ENCODE data around the gene HAS3.

- TF ChIP-seq, protein P1, sequence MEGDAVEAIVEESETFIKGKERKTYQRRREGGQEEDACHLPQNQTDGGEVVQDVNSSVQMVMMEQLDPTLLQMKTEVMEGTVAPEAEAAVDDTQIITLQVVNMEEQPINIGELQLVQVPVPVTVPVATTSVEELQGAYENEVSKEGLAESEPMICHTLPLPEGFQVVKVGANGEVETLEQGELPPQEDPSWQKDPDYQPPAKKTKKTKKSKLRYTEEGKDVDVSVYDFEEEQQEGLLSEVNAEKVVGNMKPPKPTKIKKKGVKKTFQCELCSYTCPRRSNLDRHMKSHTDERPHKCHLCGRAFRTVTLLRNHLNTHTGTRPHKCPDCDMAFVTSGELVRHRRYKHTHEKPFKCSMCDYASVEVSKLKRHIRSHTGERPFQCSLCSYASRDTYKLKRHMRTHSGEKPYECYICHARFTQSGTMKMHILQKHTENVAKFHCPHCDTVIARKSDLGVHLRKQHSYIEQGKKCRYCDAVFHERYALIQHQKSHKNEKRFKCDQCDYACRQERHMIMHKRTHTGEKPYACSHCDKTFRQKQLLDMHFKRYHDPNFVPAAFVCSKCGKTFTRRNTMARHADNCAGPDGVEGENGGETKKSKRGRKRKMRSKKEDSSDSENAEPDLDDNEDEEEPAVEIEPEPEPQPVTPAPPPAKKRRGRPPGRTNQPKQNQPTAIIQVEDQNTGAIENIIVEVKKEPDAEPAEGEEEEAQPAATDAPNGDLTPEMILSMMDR (IDR thresholded peaks at IDR 0.05; ENCODE audit: insufficient read depth, low read length, poor library complexity, severe bottlenecking), result no peak
- TF ChIP-seq EZH2phosphoT487 (conservative IDR thresholded peaks at IDR 0.05; ENCODE audit: low read length), result no peak
Measured at GRCh38 chr16:69071036-69071435, 34.4 kb upstream of the HAS3 start.

Data from SU-DHL-6 (cell line).